ENCODE data around the gene PPP1R9A.

PPP1R9A gene

DNA sequence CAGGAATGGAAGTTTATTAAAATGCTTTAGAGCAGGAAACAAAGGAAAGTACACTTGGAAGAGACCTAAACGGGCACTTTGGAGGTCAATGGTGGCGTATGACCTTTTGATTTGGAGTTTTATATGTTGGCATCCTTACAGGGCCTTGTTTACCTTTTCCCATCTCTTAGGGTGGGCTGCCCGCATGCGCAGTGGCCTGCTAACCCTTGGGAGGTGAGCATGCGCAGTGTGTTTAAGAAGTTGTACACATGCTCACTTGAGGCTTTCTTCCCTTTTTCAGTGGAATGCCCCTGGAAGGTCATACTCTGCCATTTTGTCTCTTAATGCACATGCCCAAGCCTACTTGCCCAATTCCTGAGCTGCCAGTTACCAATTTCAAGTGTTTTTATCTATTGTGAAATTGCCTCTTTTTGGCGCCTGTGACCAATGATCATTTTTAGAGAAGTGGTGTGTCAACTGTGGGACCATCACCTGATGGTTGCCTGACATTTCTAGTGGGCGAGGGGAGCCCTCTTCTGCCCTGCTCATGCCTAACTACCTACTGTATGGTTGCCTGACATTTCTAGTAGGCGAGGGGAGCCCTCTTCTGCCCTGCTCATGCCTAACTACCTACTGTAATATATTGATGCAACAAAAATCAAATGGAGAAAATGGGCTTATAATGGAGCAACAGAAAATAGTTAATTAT is 138.0 kb downstream of the PPP1R9A start:
- Histone ChIP-seq H3K79me2 (ENCODE audit: insufficient read depth, low read length) (no peaks in the 10 kb centered on the region), H3K36me3 (ENCODE audit: insufficient read depth, low read length) (no peaks in the 10 kb centered on the region), H3K27me3 (ENCODE audit: insufficient read depth, low read length, poor library complexity, severe bottlenecking) (no peaks in the 10 kb centered on the region), H3K4me1 (ENCODE audit: insufficient read depth, low read length, poor library complexity, severe bottlenecking) (peaks cover 17% of the 10 kb centered on the region), H3K9me2 (replicated peaks; ENCODE audit: low read depth, low read length) (no peaks in the 10 kb centered on the region), H3K4me2 (ENCODE audit: low read depth, low read length, poor library complexity, severe bottlenecking) (no peak overlapping the region), H3F3A (ENCODE audit: low read depth) (0 out of 2 replicates have a peak, but pooled peaks cover 2% of the 10 kb centered on the region), H2AFZ (ENCODE audit: low read length) (peak overlapping the region; percentile 37; the same call in 1 of the 2 replicates), H3K4me3 (ENCODE audit: low read length, poor library complexity, severe bottlenecking) (no peak overlapping the region), H3K9me3 (ENCODE audit: insufficient read depth, low read depth, low read length) (no peaks in the 10 kb centered on the region), H3K9ac (ENCODE audit: low read depth, low read length, poor library complexity, severe bottlenecking) (no peak overlapping the region), H4K20me1 (ENCODE audit: insufficient read depth, low read length, poor library complexity, severe bottlenecking) (no peaks in the 10 kb centered on the region)
- TF ChIP-seq, protein P1, sequence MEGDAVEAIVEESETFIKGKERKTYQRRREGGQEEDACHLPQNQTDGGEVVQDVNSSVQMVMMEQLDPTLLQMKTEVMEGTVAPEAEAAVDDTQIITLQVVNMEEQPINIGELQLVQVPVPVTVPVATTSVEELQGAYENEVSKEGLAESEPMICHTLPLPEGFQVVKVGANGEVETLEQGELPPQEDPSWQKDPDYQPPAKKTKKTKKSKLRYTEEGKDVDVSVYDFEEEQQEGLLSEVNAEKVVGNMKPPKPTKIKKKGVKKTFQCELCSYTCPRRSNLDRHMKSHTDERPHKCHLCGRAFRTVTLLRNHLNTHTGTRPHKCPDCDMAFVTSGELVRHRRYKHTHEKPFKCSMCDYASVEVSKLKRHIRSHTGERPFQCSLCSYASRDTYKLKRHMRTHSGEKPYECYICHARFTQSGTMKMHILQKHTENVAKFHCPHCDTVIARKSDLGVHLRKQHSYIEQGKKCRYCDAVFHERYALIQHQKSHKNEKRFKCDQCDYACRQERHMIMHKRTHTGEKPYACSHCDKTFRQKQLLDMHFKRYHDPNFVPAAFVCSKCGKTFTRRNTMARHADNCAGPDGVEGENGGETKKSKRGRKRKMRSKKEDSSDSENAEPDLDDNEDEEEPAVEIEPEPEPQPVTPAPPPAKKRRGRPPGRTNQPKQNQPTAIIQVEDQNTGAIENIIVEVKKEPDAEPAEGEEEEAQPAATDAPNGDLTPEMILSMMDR (conservative IDR thresholded peaks at IDR 0.05; ENCODE audit: low read length): peak; percentile 65
- TF ChIP-seq EZH2phosphoT487 (IDR thresholded peaks at IDR 0.05; ENCODE audit: borderline replicate concordance): no peak

DNA sequence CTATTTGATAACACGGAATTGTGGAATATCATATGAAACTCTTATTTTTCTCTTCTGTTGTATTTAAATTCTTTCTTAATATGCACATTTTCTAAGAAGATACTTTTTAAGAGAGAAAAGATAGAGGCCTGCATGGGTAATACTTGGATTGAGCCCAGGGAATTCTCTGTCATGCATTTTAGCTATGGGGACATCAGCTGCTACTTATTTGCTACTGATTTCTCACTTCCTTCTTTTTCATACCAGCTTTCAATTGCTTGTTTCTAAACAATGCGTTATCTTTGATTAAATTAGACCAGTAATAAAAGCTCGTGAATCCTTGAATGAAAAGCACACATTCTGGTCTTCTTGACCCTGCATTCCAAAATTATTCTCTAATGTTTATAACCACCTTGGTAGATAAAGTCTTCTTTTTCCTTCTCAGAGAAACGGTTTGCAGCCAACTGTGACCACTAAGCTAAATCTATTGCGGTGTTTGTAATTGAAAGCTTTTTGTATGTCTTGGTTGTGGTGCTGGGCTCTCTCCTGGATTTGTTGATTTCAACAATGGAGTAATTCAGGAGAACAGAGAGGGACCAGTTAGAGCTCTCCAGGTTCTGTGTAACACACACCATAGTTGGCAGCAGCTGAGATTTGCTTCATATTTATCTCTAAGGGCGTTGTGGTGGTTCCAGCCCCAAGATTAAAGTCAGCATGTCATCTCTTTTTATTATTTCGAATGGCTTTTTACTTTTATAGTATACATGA is 139.3 kb downstream of the PPP1R9A start:
- Histone ChIP-seq H3K4me2 (ENCODE audit: low read depth, low read length, poor library complexity, severe bottlenecking) (no peak overlapping the region), H4K20me1 (ENCODE audit: insufficient read depth, low read length, poor library complexity, severe bottlenecking) (no peaks in the 10 kb centered on the region), H3K79me2 (ENCODE audit: insufficient read depth, low read length) (no peaks in the 10 kb centered on the region), H3K4me3 (ENCODE audit: low read length, poor library complexity, severe bottlenecking) (no peak overlapping the region), H3K9ac (ENCODE audit: low read depth, low read length, poor library complexity, severe bottlenecking) (no peak overlapping the region), H3K27me3 (ENCODE audit: insufficient read depth, low read length, poor library complexity, severe bottlenecking) (no peaks in the 10 kb centered on the region), H3K4me1 (ENCODE audit: insufficient read depth, low read length, poor library complexity, severe bottlenecking) (peaks cover 17% of the 10 kb centered on the region), H3K9me3 (ENCODE audit: insufficient read depth, low read depth, low read length) (no peaks in the 10 kb centered on the region), H3K36me3 (ENCODE audit: insufficient read depth, low read length) (no peaks in the 10 kb centered on the region), H3K9me2 (replicated peaks; ENCODE audit: low read depth, low read length) (no peaks in the 10 kb centered on the region), H3F3A (ENCODE audit: low read depth) (no peaks in the 10 kb centered on the region), H2AFZ (ENCODE audit: low read length) (no peak overlapping the region)
- no peak for TF ChIP-seq EZH2phosphoT487 (IDR thresholded peaks at IDR 0.05; ENCODE audit: borderline replicate concordance)
- TF ChIP-seq, protein P1 (conservative IDR thresholded peaks at IDR 0.05; ENCODE audit: low read length): no peak

DNA sequence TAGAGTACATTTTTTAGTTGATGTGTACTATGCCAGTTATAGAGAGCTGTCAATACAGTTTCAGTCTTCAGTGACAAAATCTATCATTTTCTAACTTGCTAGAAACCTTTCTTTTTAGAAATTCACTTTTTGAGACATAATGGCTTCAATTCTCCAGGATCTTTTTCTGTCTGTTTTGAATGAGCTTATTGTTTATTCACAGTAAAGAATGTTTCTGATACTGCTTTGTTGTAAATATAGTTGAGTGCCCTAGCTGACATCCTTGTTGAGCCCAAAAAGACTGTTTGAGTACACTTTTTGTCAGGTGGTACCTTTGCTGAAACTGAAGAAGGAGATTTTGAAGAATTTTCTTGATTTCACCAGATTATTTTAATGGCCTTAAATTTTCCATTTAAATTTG is 139.9 kb downstream of the PPP1R9A start:
- no peaks in the 10 kb centered on the region for H3K79me2 ChIP-seq (ENCODE audit: insufficient read depth, low read length)
- 0 out of 2 replicates have a peak overlapping the region, but pooled peaks have one; percentile 28 for H2AFZ ChIP-seq (ENCODE audit: low read length)
- no peaks in the 10 kb centered on the region for H3K27me3 ChIP-seq (ENCODE audit: insufficient read depth, low read length, poor library complexity, severe bottlenecking)
- peaks cover 17% of the 10 kb centered on the region for H3K4me1 ChIP-seq (ENCODE audit: insufficient read depth, low read length, poor library complexity, severe bottlenecking)
- H3K4me2 ChIP-seq (ENCODE audit: low read depth, low read length, poor library complexity, severe bottlenecking): no peak overlapping the region
- H3K9ac ChIP-seq (ENCODE audit: low read depth, low read length, poor library complexity, severe bottlenecking): no peak overlapping the region
- no peaks in the 10 kb centered on the region for H4K20me1 ChIP-seq (ENCODE audit: insufficient read depth, low read length, poor library complexity, severe bottlenecking)
- H3K4me3 ChIP-seq (ENCODE audit: low read length, poor library complexity, severe bottlenecking): no peak overlapping the region
- TF ChIP-seq, protein P1 (conservative IDR thresholded peaks at IDR 0.05; ENCODE audit: low read length): no peak
- no peak for TF ChIP-seq EZH2phosphoT487 (IDR thresholded peaks at IDR 0.05; ENCODE audit: borderline replicate concordance)
- H3K36me3 ChIP-seq (ENCODE audit: insufficient read depth, low read length): no peaks in the 10 kb centered on the region
- no peaks in the 10 kb centered on the region for H3K9me2 ChIP-seq (replicated peaks; ENCODE audit: low read depth, low read length)
- no peaks in the 10 kb centered on the region for H3F3A ChIP-seq (ENCODE audit: low read depth)
- H3K9me3 ChIP-seq (ENCODE audit: insufficient read depth, low read depth, low read length): no peaks in the 10 kb centered on the region
